Hypothalamus (tissue), 51 donors: ENCODE data around the gene TARBP1.

Source experiments
- DNase-seq, 51 donors: peaks; one replicate each; lab custom pipeline; 2025; lab: John Stamatoyannopoulos, UW

Gene TARBP1

GRCh38 chr1:234458352-234459017, 20.5 kb downstream of the TARBP1 start:
- DNase-seq = no peak

DNA sequence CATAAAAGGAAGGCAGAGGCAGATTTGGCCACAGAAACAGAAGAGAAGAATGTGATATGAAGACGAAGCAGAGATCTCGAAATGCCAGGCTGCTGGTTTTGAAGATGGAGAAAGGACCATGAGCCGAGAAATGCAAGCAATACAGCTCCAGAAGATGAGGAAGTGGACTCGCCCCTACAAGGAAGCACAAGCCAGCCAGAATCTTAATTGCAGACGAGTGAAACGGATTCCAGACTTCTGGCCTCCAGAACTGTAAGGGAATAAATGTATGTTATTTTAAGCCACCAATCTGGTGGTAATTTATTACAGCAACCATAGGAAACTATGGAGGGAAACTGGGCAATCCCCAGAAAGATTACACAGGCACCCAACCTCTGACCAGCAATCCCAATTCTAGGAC, 24.1 kb downstream of the TARBP1 start:
- DNase-seq = no peak

DNA sequence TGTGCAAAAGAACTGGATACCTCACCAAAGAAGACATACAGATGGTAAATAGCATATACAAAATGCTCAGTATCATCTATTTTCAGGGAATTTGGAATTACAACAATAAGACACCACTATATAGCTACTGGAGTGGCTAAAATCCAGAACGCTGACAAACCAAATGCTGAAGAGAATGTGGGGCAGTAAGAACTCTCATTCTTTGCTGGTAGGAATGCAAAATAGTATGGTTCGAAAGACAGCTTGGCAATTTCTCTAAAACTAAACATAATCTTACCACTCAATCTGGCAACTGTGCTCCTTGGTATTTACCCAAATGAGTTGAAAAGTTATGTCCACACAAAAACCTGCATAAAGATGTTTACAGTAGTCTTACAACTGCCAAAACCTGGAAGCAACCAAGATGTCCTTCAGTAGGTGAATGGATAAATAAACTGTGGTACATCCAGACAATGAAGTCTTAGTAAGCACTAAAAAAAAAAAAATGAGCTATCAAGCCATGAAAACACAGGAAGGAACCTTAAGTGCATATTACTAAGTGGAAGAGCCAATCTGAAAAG, 26.5 kb downstream of the TARBP1 start:
- no peak for DNase-seq

DNA sequence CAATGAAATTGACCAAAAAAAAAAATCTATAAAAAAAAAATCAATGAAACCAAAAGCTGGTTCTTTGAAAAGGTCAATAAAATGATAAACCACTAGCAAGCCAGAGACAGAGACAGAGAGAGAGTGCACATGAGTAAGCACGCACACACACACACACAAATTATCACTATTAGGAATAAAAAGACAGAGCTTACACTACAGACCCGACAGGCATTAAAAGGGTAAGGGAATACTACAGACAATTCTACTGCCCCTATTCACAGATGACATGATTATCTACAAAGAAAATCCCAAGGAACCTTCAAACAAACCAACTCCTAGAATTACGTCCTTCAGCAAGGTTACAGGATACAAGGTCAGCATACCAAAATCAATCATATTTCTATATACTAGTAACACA, 38.6 kb downstream of the TARBP1 start:
- no peak for DNase-seq

DNA sequence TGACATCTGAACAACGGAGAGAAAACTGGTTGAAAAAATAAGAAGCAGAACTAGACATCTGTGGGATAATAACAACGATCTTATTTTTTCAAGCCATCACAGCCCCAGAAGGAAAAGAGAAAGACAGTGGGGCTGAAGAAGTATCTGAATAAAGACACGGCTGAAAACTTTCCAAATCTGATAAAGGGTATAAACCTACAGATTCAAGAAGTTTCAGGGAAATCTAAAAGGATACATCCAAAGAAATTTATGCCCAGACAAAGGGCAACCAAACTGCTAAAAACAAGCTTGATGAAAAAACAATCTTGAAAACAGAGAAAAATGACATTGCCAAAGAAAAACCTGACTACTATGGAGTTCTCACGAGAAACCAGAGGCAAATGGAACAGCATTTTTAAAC, 40.4 kb downstream of the TARBP1 start:
- DNase-seq = no peak

DNA sequence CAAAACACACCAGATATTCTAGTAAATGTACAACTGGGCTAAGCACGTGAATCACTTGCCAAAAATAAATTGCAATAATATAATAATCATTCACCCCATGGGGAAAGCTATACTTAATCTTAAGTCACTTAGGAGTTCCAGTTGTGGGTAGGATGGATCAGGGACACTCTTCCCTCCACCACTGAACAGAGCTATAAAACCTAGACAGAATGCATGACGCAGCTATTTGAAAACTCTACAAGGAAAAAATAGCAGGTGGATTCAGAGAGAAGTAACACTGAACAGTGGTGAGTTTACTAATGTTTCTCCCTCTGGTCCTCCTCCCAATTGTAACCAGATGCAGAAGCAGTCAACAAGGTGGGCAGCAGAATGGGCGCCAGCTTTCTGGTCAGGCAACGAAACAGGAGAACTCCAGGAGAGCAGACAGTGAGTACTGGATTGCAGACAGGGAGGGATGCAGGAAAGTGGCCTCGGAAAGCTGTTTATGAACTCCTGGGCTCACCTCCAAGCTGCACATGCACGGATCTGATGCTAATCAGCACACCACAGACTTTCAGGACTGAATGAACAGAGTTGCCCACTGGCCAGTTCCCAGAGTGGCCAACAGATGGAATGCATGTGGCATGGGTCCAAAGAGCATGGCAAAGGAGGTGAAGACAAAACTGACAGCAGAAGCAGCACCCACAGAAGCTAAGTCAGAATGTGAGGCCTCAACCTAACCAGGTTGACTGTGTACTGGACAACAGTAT, 41.4 kb downstream of the TARBP1 start:
- DNase-seq = no peak

GRCh38 chr1:234435620-234436019, 43.4 kb downstream of the TARBP1 start:
- no peak for DNase-seq

GRCh38 chr1:234434706-234435105, 44.3 kb downstream of the TARBP1 start:
- no peak for DNase-seq

- DNase-seq = no peak
Measured at GRCh38 chr1:234433563-234434285, 45.3 kb downstream of the TARBP1 start.

- no peak for DNase-seq
Measured at GRCh38 chr1:234431255-234431654, 47.7 kb downstream of the TARBP1 start.

- no peak for DNase-seq
Measured at GRCh38 chr1:234430691-234431090, 48.3 kb downstream of the TARBP1 start.

DNA sequence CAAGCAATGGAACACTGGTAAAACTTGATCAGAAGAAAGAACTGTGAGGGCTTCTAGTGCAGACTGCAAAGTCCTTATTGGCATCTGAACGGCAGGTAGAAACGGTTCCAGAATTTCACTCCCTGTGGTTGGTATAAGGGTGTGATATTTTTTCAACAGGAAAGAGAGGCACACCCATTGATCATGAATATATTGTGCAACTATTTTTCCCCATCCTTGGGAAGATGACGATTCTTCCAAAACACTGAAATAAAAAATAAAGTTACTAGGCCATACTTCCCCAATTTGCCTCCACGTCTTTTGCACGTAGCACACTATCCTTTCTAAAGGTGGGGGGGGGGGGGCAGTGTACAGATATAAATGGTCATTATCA, 49.6 kb downstream of the TARBP1 start:
- no peak for DNase-seq

GRCh38 chr1:234427950-234428646, 50.9 kb downstream of the TARBP1 start:
- no peak for DNase-seq

GRCh38 chr1:234413990-234414389, 65.0 kb downstream of the TARBP1 start:
- DNase-seq = no peak

GRCh38 chr1:234413485-234413884, 65.5 kb downstream of the TARBP1 start:
- DNase-seq = no peak

GRCh38 chr1:234412830-234413229, 66.1 kb downstream of the TARBP1 start:
- no peak for DNase-seq

DNA sequence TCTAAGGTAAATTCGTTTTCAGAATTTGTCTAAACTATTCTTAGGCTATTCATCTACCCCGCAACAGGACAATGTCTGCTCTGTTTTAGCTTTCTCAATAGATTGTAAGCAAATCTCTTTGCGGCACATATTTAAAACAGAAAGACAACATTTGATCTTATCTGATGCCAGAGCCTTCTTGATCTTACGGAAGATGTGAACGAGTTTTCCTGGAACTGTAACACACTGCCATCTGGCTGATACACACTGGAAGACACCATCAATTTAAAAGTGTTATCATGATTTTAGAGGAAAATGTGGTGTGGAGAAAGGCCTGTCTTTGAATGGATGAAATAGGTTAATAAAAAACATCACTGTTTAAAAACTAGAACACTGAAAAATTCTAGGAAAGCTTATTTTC, 69.7 kb downstream of the TARBP1 start:
- DNase-seq = peak in 1 of 51 donors; percentile 35

DNA sequence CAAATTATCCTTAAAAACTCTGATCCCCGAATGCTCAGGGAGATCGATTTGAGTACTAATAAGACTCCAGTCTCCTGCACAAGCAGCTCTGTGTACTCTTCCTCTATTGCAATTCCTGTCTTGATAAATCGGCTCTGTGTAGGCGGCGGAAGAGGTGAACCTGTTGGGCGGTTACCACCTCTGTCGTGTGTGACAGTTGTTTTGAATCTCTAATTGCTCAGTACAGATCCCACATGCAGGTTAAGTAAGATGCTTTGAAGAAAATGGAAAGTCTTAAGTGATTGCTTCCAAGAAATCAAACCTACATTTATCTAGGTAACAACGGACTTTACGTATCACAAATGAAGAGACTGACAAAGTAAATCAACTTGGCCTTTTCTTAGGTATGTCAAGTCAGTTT, 70.2 kb downstream of the TARBP1 start:
- peak in 1 of 51 donors; percentile 44 for DNase-seq

- no peak for DNase-seq
Measured at GRCh38 chr1:234406871-234407270, 72.1 kb downstream of the TARBP1 start.

- DNase-seq = no peak
Measured at GRCh38 chr1:234405676-234406075, 73.3 kb downstream of the TARBP1 start.

DNA sequence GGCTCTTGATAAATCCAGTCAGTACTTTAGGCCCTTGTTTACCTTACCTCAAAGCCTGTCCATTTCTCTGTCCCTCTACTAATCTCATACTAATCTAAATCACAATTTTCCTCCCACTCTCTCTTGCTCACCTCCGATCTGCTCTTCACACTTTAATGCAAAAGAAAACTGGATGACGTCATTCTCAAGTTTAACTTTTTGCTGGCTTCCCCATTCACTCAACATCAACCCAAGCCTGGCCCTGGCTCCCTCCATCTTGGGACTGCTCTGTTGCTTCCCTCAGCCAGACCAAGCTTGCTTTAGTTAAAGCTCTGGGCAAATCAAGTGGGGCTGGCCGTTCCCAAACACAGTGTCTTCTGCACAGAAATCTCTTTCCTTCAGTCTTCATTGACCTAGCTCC, 76.0 kb downstream of the TARBP1 start:
- no peak for DNase-seq
